NCI-H510A treated with DMSO at 0.1 percent for 48 hours (cell line): Measurements from ENCODE around the gene KCNMA1.

Experiments used
- DNase-seq: peaks from one replicate; lab custom pipeline; 2025; lab: John Stamatoyannopoulos, UW

The KCNMA1 gene

DNA sequence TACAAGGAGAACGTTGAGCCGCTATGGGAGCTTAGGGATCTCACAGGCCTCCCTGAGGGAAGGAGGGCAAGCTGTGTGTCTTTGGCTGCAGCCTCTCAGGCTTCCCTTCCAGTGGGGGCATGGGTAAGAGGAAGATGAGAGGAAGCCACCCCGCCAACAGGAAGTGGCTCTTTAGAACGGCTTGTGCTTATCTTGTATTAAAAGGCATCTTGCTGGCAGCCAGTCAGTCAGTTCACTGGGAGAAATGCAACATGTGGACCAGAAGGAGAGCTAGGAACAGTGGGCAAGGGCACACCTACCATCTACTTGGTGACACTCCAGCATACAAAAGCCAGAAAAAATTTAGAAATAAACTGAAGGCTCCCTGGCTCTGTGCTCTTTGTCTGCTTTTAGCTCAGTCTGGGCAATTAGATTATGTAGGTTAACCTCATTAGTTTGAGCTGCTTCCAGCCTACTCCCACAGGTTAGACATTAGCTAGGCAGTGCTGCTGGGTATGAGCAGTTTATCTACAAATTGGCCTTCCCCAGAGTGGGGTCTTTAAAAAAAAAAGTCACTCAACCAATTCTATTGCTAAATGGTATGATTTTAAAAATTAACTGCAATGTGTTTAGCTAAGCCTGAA lies 595.9 kb downstream of the KCNMA1 start:
- no peak for DNase-seq

DNA sequence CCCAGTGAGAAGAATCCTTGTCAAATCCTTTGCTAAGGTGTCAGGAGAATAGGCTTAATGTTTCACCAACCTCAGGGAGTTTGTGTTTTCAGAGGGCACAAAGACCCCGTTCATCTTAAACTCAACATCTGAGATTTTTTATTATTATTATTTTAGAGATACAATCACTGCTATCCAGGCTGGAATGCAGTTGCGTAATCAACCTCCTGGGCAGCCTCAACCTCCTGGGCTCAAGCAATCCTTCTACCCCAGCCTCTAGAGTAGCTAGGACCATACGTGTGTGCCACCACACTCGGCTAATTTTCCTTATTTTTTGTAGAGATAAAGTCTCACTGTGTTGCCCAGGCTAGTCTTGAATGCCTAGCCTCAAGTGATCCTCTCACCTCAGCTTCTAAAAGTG lies 599.2 kb downstream of the KCNMA1 start:
- no peak for DNase-seq

DNA sequence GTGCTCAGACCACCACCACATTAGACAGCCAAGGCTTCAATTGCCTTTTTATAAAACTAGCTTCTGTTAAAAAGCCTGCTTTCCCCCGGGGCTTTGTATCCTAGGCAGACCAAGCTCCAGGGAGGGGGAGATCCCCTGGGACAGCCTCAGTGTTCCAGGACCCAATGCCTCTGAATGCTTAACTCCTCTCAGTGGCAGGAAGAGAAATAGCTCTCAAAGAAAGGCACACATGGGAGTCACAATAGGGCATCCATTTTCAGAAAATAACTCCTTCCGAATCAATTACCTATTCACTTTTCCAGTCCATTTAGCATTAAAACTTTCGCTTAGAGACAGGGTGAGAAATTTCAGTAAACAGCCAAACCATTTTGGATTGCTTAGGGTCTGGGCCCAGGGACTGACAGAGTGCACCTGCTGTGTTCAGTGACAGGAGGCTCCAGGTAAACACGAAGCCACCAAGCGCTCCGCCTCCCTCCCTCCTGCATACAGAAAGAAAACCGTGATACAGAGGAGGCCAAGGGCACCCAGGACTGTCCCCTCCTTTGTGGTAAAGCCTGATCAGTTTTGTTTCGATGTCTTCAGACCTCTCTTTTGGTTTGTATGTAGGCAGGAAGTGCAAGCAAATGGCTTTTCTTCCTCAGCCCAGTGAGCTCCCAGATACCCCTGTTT lies 599.7 kb downstream of the KCNMA1 start:
- peak; percentile 24 for DNase-seq

DNA sequence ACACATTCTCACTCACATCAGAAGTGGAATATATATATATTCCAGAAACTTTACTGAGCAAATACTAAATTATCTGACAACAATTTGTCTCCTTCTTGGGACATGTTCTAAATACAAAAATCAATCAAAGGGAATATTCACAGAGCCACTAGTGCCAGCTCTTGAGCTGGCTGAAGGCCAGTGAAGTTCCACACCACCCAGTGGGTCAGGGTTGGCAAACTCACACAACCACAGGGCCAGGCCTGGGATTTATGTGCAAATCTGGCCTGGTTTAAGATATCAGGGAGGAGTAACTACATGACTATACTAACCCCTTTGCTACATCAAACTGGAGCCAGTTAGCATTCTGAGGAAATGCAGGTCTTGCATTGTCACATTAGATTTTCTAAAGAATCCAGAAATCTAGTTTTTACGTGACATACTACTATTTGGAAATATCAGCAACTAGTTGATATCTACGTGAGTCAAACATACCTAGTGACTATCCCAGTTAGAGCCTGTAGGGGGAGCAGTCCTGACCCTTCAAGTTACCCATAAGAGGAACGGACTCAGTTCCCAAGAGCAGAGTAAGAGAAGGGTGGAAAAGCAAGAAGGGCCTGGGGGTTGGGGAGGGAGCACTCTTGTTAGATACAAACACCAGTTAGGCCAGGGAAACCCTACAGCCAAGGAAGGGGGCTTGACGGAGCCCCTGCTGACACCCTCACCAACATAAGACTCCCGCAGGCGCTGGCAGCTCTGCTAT lies 600.4 kb downstream of the KCNMA1 start:
- peak; percentile 14 for DNase-seq

- no peak for DNase-seq
These were observed 601.3 kb downstream of the KCNMA1 start for GRCh38 chr10:77036276-77036675.

- no peak for DNase-seq
These were observed 602.8 kb downstream of the KCNMA1 start for GRCh38 chr10:77034795-77035194.

DNA sequence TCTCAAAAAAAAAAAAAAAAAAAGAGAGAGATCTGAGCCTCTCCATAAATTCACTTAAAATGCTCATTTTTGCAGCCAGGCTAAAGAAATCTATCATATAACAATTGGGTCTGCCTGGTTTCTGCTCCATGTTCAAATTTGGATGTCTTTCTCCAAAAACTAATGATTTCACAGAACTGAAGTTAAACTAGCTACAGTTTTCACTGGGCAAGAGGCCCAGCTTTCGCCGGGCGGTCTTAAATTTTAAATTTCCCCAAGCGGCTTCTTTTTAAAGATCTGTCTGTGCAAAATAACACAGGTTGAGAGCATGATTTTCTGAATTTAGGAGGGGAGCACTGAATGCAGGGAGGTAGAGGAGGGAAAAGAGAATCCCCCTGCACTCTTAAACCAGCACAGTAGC lies 603.4 kb downstream of the KCNMA1 start:
- no peak for DNase-seq

DNA sequence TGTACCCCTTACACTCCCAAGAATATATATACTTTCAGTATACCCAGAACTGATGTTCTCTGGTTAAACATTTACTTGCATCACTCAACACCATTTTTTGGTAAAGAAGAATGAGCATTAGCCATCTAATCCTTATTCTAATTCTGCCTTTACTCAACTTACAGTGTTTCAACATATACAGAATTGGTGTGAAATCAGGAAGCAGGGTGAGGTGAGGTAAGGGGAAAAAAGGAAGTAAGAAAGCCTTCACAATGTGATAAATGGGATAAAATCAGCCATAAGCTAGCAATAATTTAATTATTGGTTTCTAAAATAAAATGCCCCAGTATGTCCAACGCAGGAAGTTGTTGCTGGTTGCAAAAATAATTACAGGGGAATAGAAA lies 605.4 kb downstream of the KCNMA1 start:
- DNase-seq: no peak

DNA sequence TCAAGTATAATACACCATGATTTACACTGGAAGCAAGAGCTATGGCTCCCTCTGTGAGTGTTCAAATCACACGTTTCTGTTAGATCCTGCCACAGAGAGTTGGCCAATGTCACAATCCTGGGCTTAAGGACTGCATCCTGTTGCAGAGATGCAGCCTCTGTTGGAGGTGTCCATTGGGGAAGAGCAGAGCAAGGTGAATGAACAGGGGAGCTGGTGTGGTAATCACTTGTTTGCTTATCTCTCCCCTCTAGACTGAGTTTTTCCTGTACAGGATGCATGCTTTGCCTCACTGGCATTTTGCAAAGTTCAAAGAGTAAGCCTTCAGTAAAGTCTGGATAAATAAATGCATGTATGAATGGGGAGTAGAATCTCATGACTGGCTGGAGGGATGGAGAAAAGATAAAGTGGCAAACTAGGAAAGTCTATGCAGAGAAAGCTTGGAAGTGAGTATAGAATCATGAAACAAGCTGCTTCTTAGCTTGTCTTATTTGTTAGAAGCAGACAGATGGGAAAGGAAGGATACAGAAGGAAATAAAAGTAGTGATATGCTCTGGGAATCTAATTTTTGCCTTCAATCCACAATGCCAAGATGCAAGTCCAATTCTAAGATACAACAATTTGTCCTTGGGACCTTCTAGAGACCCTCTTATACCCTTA lies 605.9 kb downstream of the KCNMA1 start:
- DNase-seq: no peak

DNA sequence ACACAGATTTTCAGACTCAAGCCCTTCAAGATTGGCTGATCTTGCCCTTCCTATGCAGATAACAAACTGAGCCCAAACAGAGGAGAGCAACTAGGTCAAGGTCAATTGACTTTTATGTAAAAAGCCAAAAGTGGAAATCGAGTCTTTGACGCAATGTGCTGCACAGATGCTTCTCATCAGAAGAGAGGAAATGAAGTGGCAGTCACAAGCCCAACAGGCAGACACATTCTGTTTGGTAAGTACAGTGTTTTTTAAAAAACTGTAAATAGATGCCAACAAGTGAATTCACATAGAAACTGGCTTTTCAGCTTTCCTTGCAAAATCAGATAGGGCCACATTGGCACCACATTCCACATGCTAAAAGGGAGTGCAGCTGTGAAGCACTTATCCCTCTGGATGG lies 606.6 kb downstream of the KCNMA1 start:
- no peak for DNase-seq

DNA sequence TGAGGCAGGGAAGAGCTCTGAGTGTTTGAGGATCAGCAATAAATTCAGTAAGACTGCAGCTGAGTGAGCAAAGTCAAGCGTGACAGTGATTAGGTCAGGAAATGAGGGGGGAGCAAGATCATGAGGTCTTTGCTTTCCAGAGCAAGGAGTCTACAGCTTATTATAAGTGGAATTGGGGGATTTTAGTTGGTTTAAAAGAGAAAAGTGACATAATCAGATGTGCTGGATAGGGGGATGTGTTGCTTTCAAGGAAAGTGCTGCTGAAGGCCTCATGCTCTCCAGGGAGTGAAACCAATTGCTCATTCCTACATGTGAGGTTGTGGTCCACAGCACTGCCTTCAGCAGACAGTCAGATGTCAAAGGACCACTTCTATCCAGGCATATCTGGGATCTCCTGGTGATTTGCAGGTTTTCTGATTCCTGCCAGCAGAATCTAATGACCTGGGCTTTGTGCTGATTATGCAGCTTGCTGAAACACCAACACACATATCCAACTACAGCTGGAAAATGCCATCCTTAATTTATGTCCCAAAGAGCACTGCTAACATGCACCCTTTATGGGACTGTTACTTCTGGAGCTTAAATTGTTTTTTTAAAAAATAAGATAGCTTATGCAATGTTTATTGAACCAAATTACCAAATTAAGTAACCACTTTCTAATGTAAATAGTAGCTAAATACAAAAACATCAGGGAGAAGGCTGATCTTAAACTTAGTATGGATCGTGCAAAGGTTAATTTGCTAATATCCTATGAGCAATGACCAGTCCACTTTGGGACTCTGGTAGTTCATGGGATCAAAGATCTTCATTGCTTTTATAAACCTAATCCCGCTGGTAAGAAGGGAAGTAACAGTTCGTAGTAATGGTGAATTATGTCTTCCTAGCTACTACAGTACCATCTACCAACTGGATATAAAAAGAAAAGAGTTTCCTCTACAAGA lies 607.6 kb downstream of the KCNMA1 start:
- DNase-seq: no peak

DNA sequence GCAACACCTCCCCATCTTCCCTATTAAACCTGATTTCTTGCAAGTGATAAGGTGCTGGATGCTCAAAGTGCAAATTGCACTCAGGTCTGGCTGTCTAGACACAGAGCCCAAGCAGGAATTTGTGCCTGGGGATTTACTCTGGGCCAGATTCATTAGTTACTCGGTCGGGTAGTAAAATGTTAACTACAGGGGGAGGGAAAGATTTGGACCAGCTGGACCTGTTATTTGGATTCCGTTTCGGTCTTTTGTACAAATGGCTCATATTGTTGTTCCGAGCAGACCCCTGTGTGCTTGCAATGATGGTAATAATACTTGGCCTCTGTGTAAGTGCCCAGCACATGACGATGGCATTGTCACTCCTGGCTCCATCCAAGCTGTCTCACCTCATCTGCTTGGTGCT lies 609.6 kb downstream of the KCNMA1 start:
- no peak for DNase-seq

GRCh38 chr10:77027576-77027975 lies 610.0 kb downstream of the KCNMA1 start:
- DNase-seq: no peak

GRCh38 chr10:77027141-77027540 lies 610.5 kb downstream of the KCNMA1 start:
- no peak for DNase-seq

DNA sequence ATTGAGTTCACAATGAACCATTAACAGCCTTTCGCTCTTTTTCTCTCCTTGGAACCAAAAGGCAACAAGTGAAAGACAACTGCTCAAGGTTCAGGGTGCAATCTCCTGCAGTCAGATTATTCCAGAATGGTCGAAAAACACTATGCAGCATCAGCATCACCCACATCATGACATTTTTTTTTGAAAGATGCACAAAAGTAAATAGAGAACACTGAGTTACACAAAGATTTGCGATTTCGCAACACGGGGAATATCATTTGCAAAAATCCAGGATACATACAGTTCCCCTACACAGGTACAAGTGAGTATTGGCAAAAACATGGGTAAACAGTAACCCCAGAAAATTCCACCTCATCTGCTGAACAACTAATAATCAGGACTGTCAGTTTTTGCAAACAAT lies 611.5 kb downstream of the KCNMA1 start:
- DNase-seq: no peak

DNA sequence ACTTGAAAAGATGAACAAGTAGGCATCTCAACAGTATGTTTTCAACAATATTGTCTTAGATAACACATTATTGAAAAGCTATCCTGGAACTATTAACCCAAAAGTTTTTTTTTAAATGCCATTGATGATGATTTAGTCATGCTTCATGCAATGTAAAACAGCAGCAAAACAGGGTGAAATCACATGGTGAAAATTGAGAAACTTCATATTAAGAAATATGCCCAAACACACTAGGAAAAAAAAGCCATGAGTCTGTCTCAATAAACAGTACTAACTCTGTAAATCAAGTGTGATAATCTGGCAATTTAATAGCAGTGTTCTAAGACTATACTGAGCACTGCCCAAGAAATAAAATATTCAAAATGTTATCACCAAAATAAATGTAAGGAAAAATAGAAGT lies 613.1 kb downstream of the KCNMA1 start:
- no peak for DNase-seq

DNA sequence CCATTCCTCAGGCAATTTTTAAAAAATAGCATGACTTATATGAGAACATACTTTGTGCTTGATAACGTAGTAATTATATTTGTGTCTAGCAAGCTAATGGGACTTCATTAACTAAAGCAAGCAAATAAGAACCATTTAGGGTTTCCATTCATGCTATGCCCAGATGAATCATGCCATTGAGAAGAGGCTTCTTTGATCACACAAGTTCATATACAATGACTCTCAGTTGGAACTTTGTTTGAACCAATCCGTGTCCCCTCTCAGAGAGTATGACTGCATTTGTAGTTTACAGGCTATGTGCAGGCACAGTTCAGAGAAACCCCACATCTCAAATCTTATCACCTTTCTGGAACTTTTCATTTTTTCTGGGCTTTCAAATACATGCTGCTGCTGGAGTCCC lies 614.2 kb downstream of the KCNMA1 start:
- no peak for DNase-seq

GRCh38 chr10:77022671-77023070 lies 614.9 kb downstream of the KCNMA1 start:
- DNase-seq: no peak

- DNase-seq: no peak
These were observed 615.6 kb downstream of the KCNMA1 start for GRCh38 chr10:77021966-77022490.

- DNase-seq: no peak
These were observed 617.1 kb downstream of the KCNMA1 start for GRCh38 chr10:77020426-77021040.

GRCh38 chr10:77016855-77017254 lies 620.8 kb downstream of the KCNMA1 start:
- no peak for DNase-seq
